ENCODE data around the gene VPS39.

DNA sequence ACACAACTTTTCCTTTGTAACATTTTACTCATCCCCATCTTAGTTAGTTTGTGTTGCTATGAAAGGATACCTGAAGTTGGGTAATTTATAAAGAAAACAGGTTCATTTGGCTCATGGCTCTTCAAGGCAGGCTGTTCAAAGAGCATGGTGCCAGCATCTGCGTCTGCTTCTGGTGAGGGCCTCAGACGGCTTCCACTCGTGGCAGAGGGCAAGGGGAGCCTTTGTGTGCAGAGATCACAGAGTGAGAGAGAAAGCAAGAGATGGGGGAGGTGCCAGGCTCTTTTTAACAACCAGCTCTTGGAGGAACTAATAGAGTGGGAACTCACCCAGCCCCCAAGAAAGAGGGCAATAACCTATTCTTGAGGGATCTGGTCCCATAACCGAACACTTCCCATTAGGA, 74.7 kb downstream of the VPS39 start:
- TF ChIP-seq, protein P1, sequence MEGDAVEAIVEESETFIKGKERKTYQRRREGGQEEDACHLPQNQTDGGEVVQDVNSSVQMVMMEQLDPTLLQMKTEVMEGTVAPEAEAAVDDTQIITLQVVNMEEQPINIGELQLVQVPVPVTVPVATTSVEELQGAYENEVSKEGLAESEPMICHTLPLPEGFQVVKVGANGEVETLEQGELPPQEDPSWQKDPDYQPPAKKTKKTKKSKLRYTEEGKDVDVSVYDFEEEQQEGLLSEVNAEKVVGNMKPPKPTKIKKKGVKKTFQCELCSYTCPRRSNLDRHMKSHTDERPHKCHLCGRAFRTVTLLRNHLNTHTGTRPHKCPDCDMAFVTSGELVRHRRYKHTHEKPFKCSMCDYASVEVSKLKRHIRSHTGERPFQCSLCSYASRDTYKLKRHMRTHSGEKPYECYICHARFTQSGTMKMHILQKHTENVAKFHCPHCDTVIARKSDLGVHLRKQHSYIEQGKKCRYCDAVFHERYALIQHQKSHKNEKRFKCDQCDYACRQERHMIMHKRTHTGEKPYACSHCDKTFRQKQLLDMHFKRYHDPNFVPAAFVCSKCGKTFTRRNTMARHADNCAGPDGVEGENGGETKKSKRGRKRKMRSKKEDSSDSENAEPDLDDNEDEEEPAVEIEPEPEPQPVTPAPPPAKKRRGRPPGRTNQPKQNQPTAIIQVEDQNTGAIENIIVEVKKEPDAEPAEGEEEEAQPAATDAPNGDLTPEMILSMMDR (IDR thresholded peaks at IDR 0.05; ENCODE audit: low read length): no peak
- no peak for TF ChIP-seq EZH2 (optimal IDR thresholded peaks at IDR 0.05; ENCODE audit: low read depth, low read length)

All from MM.1S (cell line).